IPS-18a (cell line): ENCODE results near the gene SPATA3.
A peak's percentile ranks its signal among the peaks of the same experiment; 100 is the strongest.

Source experiments
- H3K27ac ChIP-seq: one replicate; pipeline ENCODE4 v1.5.1; 2013; ENCODE audit warnings: low read length
- H3K27me3 ChIP-seq: one replicate; pipeline ENCODE4 v1.6.1; 2013; ENCODE audit warnings: mild to moderate bottlenecking, low read length; ENCODE audit not compliant: control insufficient read depth, insufficient read depth
- H3K36me3 ChIP-seq: one replicate; pipeline ENCODE4 v1.6.1; 2013; ENCODE audit warnings: low read depth, low read length; ENCODE audit not compliant: control insufficient read depth
- H3K4me1 ChIP-seq: one replicate; pipeline ENCODE4 v1.6.1; 2013; ENCODE audit warnings: low read depth, low read length; ENCODE audit not compliant: control insufficient read depth
- H3K4me3 ChIP-seq: one replicate; pipeline ENCODE4 v1.5.1; 2013; ENCODE audit warnings: low read length
- H3K9ac ChIP-seq: one replicate; pipeline ENCODE4 v1.6.1; 2013; ENCODE audit warnings: mild to moderate bottlenecking, low read length, moderate library complexity
- H3K9me3 ChIP-seq: one replicate; pipeline ENCODE4 v1.6.1; 2013; ENCODE audit warnings: low read depth, low read length; ENCODE audit not compliant: control insufficient read depth

SPATA3 gene

DNA sequence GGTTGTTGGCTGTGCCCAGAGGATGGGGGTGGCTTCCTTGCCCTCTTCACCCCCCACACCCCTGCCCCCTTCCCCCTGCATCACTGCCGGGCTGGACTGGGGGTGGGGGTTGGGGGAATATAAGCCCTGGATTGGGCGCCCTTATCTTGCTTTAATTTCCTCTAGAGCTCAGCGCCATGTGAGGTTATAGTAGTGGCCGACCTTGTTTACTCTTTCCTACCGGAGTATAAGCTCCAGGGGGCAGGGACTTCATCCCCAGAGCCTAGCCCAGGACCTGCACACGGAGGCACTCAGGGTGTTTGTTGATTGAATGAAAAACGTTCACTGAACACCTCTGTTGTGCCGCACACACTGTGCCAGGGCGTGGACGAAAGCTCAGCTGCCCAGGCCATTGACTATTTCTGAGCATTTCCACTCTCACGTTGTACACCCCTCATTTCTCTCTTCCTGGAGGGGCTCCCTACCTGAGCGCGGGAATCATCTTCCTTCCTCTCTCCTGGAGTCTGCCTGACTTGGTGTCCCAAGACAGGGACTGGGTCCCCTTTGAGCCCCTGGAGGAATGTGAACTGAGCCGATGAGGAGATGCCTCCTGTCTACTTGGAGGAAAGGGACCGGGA is 9.3 kb upstream of the SPATA3 start:
- H3K9ac ChIP-seq, result no peak overlapping the region
- H3K4me1 ChIP-seq, result peaks cover 4% of the 10 kb centered on the region
- no peaks in the 10 kb centered on the region for H3K27me3 ChIP-seq
- H3K36me3 ChIP-seq, result no peaks in the 10 kb centered on the region
- no peaks in the 10 kb centered on the region for H3K9me3 ChIP-seq
- H3K27ac ChIP-seq, result no peak overlapping the region
- H3K4me3 ChIP-seq, result peak overlapping the region; percentile 55

DNA sequence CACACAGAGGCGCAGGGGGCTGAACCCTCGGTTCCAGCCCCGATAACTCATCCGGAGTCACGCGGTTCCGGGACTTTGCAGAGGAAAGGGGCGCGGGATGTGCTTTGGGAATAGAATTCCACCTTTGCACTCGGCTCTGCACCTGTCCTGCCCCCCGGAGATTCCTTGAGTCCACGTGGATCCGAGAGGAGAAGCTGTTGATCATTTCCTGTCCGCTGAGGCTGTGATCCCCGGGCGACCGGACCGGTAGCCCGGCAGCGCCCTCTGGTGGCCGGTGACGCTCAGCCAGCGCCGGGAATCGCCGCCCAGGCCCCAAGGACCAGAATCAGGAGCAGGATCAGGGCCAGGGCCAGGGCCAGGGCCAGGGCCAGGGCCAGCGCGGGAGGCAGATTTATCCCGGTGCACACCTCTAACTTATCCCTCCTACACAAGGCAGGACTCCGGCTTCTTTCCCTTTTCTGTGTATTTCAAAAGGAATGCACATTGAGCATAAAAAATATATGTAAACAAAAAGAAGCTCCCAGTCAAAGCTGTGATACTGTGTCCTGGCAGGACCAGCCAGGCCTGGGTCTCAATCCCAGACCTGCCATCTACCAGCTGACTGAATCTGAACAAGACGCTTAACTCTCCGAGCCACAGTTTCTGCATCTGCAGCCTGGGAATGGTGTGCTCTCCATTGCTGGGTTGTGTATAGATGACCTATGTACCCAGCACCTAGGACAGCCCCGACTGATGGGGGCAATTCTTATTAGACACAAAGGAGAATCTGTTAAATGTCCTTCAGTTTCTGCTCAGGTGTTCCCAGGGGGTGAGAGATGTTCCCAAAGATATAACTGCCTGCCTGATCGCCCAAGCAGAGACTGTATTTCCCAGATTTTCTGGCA is 8.5 kb upstream of the SPATA3 start:
- H3K4me3 ChIP-seq, result peak overlapping the region; percentile 55
- H3K36me3 ChIP-seq, result no peaks in the 10 kb centered on the region
- no peak overlapping the region for H3K9ac ChIP-seq
- H3K27ac ChIP-seq, result no peak overlapping the region
- no peaks in the 10 kb centered on the region for H3K9me3 ChIP-seq
- no peaks in the 10 kb centered on the region for H3K27me3 ChIP-seq
- peaks cover 4% of the 10 kb centered on the region for H3K4me1 ChIP-seq

DNA sequence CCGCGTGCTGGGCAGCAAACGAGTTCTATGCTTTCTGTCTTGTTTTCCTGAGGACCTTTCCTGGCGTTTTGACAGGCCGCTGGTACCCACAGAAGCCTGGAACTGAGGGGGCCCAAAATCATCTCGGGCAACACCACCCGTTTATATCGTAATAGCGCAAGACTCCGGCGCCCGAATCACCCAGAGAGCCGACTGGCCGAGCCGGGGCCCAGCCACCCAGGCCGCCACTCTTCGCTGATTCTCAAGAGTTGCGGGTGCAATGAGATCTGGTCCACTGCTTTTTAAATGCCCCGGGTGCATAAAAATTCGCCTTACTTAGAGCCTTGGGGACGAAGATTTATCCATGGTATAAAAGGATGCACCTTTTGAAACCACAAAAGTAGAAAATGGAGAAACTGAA is 6.2 kb upstream of the SPATA3 start:
- Histone ChIP-seq H3K4me3 (no peak overlapping the region), H3K9ac (no peak overlapping the region), H3K27ac (no peak overlapping the region), H3K9me3 (no peaks in the 10 kb centered on the region), H3K36me3 (no peaks in the 10 kb centered on the region), H3K4me1 (peaks cover 4% of the 10 kb centered on the region), H3K27me3 (no peaks in the 10 kb centered on the region)

DNA sequence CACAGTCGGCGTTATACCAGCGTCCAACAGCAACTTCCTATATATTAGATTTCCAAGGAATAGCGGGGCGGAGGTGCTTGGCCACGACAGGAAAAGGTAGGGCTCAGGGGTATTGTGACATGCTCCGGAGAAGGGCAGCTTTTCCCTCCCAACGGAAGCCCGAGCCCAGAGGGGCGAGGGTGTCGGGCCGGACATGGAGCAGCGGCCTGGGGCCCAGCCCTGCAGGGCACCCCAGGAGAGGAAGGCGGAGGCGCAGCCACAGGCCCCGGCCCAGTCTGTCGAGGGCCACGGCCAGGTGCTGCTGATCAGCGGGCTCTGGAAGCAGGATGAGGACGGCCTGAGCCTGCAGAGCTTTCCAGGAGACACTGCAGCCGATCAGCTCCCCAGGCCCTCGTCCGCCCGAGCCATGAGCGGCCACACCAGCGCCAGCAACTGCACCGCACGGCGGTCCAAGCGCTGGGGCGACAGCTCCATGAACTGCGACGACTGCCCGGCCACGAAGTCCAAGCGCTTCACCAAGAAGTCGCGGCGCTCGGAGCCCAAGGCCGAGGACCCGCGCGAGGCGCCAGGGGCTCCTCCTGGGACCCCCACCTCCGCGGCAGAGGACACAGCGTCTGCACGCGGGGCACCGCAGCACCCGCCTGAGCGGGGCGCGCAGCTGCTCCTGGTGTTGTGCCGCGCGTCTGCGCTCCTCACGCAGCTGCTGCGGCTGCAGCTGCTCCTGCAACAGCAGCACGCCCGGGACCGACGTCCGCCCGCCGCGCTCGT is 5.6 kb upstream of the SPATA3 start:
- Histone ChIP-seq H3K4me3 (no peak overlapping the region), H3K9me3 (no peaks in the 10 kb centered on the region), H3K9ac (no peak overlapping the region), H3K27ac (no peak overlapping the region), H3K36me3 (no peaks in the 10 kb centered on the region), H3K4me1 (peaks cover 4% of the 10 kb centered on the region), H3K27me3 (no peaks in the 10 kb centered on the region)

DNA sequence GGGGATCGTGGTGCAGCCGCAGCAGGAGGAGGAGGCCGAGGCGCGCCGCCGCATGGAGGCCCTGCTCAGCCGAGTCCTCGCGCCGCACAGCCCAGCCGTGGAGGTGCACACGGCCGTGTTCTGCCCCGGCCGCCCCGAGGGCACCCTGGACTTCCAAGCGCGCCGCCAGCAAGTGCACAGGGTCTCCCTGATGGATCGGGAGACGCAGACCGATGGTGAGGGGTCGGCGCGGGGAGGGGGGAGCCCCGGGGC is 5.1 kb upstream of the SPATA3 start:
- Histone ChIP-seq H3K27me3 (no peaks in the 10 kb centered on the region), H3K9me3 (no peaks in the 10 kb centered on the region), H3K36me3 (no peaks in the 10 kb centered on the region), H3K27ac (no peak overlapping the region), H3K4me3 (no peak overlapping the region), H3K4me1 (peaks cover 4% of the 10 kb centered on the region), H3K9ac (no peak overlapping the region)

DNA sequence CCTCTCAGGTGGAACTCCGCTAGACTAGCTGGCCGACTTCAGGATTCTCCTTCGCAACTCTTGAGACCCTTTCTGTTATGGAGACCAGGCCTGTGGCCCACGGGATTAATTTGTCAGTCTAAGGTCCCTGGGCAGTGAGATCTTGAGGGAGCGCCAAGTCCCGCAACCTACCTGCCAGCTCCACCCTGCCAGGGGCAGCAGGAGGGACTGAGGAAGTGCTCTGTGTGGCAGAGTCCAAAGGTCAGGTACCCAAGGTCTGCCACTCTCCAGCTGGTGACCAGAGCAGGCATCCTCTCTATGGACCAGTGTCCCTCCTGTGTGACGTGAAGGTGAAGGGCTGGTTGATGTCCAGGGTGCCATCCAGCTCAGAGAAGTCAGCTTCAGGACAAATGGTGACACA is 4.3 kb upstream of the SPATA3 start:
- no peaks in the 10 kb centered on the region for H3K36me3 ChIP-seq

DNA sequence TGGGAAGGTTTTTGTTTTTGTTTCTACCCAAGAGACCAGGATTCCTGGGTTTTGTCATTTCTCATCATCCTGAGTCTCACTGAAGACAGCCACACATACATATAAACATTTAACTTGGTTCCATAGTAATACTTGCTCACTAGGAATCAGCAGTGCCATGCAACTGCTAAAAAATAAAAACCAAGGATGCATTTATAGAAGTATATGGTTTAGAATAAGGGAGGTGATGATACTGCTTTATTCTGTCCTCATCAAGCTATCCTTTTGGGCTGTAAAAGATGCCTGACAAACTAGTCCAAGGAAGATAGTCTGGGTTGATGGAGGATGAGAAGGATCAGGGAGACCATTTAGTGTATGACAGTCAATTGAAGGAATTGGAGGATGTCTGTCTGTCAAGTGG is 740 bp downstream of the SPATA3 start:
- no peaks in the 10 kb centered on the region for H3K4me1 ChIP-seq

More for the DNA sequence above, 4.3 kb upstream of the SPATA3 start:
- H3K9me3 ChIP-seq, result no peaks in the 10 kb centered on the region
- H3K9ac ChIP-seq, result no peak overlapping the region
- H3K4me1 ChIP-seq, result peaks cover 4% of the 10 kb centered on the region
- H3K27me3 ChIP-seq, result no peaks in the 10 kb centered on the region
- H3K4me3 ChIP-seq, result no peak overlapping the region
- no peak overlapping the region for H3K27ac ChIP-seq

DNA sequence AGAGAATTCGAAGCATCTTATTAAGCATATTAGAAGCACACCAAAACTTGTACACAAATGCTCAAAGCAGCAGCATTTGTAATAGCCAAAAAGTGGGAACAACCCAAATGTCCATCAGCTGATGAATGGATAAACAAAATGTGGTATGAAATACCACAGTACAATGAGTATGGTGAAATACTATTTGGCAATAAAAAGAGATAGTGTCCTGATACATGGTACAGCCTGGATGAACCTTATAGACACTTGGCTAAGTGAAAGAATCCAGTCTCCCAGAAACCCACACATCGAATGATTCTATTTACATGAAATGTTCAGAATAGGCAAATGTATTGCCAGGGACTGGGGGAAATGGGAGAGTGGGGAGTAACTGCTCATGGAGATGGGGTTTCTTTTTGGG is 3.0 kb downstream of the SPATA3 start:
- Histone ChIP-seq H3K4me1 (no peaks in the 10 kb centered on the region), H3K27ac (no peak overlapping the region), H3K4me3 (no peak overlapping the region), H3K9ac (no peak overlapping the region), H3K36me3 (no peaks in the 10 kb centered on the region), H3K9me3 (no peaks in the 10 kb centered on the region), H3K27me3 (peaks cover 9% of the 10 kb centered on the region)

More for the DNA sequence above, 740 bp downstream of the SPATA3 start:
- Histone ChIP-seq H3K27me3 (peaks cover 9% of the 10 kb centered on the region), H3K4me3 (no peak overlapping the region), H3K27ac (no peak overlapping the region), H3K9me3 (no peaks in the 10 kb centered on the region), H3K9ac (no peak overlapping the region), H3K36me3 (no peaks in the 10 kb centered on the region)

DNA sequence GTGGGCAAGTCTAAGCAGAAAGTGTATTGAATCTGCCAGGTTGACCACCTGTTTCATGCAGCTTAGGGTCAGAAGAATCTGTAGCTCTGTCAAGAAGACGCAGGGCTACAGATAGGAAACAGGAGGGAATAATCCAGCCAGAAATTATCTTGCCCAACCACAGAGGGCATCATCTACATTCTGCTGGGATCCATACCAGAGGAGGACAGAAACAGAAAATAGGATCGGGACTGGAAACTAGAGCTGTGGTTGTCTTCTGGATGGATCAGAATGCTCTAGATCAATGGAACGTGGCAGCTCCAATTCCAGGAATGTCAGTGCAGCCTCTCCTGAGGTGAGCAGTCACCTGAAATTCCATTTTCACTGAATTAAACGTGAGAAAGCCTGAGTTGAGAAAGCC is 3.6 kb downstream of the SPATA3 start:
- no peaks in the 10 kb centered on the region for H3K9me3 ChIP-seq
- H3K36me3 ChIP-seq, result no peaks in the 10 kb centered on the region
- H3K27me3 ChIP-seq, result peaks cover 9% of the 10 kb centered on the region
- no peak overlapping the region for H3K9ac ChIP-seq
- no peak overlapping the region for H3K27ac ChIP-seq
- no peak overlapping the region for H3K4me3 ChIP-seq
- no peaks in the 10 kb centered on the region for H3K4me1 ChIP-seq

DNA sequence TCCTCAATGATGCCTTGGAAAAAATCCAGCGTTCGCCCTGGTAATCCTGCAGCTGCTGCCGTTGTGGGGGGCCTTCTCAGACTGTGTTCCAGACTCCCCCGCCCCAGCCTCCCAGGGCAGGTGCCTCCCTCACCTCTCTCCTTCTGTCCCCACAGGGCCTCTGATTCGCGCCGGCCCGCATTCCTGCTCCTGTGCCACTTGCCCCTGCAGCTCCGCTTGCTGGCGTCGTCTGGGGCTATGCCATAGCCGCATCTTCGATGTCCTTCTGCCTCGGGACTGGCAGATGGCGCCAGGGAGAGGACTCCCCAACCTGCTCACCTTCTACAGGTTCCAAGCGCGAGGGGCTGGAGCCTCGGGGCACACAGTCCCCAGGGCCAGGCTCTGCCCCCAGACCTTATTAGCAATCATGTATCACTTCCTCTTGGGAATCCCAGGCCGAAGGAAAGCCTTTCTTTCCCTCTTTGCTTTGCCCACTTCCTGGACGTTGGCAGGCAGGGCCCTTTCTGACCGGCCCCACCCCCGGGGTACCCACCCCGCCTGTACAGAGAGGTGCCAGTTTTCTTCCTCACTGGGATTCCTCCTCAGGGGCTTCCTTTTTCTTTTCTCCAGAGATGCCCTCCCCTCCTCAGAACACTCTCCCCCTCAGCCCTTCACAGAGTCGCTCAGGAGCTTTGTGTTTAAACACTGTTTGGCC is 4.4 kb downstream of the SPATA3 start:
- Histone ChIP-seq H3K27me3 (peaks cover 9% of the 10 kb centered on the region), H3K9ac (no peak overlapping the region), H3K4me3 (no peak overlapping the region), H3K9me3 (no peaks in the 10 kb centered on the region), H3K4me1 (no peaks in the 10 kb centered on the region), H3K36me3 (no peaks in the 10 kb centered on the region), H3K27ac (no peak overlapping the region)

DNA sequence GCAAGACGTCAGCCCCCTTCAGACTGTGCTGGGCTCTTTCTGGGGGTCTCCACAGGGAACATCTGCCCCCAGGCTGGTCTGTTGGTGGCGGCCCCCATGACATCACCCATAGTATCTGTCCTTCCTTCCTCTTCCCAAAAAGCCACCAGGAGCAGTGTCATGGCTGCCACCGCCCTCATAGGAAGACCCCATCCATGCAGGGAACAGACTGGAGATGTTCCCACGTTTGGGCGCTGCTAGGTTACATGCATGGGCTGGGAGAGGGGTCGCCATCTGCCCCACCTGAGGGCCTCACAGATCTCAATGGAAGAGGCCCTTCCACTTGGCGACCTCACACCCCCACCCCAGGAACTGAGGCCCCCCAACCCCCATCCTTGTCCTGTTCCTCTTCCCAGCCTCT is 5.1 kb downstream of the SPATA3 start:
- H3K27me3 ChIP-seq, result peaks cover 9% of the 10 kb centered on the region
- H3K36me3 ChIP-seq, result no peaks in the 10 kb centered on the region
- no peaks in the 10 kb centered on the region for H3K4me1 ChIP-seq
- no peak overlapping the region for H3K9ac ChIP-seq
- no peak overlapping the region for H3K4me3 ChIP-seq
- H3K9me3 ChIP-seq, result no peaks in the 10 kb centered on the region
- no peak overlapping the region for H3K27ac ChIP-seq
